Right lobe of liver (tissue), 4 donors: Measurements from ENCODE around the gene ENDOU.

Experiments
- POLR2A ChIP-seq: fragments of 450-650 bp; IDR thresholded peaks from one replicate; pipeline ENCODE4 v1.6.1; 2017; ENCODE audit warnings: antibody characterized with exemption, mild to moderate bottlenecking
- TF ChIP-seq, protein P1 (sequence below), 4 donors: fragments of 200-600 bp in 3 of 4; fragments of 450-650 bp in 1 of 4; IDR thresholded peaks; one replicate each; pipeline versions ENCODE4 v1.5.1 to v1.8.0; 2016 to 2022; ENCODE audit warnings: antibody characterized with exemption in 4 of 4, mild to moderate bottlenecking in 2 of 4
- donor health status: DM: no; HTN: no; CAD: no.
- donor health status: DM: no; HTN: no; CAD: no.
- donor health status: DM: no; HTN: yes; CAD: no.

DNA sequence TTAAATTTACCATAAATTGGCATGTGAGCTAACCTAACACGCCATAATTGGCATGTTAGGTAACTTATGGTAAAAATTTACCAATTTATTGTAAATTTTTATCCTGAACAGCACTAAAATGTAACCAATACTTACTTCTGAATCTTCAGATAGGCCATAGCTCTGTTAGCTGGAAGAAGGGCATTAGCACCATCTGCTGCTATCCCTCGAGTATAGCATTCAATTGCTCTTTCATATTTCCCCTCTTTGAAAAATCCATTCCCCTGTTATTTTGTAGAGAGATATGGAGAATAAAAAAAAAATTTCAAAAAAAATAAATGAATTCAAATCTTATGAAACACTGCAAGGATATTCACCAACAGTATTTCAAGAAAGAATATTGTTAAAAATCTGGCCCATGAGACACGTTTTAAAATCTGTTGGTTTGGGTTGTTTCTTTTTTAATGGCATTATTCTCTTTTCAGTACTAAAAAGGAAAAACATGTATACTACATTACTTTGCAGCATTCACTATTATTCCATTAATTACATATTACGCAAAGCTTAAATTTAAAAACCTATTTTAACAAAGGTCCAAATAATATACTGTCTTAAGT lies 38.5 kb downstream of the ENDOU start:
- TF ChIP-seq, protein P1, sequence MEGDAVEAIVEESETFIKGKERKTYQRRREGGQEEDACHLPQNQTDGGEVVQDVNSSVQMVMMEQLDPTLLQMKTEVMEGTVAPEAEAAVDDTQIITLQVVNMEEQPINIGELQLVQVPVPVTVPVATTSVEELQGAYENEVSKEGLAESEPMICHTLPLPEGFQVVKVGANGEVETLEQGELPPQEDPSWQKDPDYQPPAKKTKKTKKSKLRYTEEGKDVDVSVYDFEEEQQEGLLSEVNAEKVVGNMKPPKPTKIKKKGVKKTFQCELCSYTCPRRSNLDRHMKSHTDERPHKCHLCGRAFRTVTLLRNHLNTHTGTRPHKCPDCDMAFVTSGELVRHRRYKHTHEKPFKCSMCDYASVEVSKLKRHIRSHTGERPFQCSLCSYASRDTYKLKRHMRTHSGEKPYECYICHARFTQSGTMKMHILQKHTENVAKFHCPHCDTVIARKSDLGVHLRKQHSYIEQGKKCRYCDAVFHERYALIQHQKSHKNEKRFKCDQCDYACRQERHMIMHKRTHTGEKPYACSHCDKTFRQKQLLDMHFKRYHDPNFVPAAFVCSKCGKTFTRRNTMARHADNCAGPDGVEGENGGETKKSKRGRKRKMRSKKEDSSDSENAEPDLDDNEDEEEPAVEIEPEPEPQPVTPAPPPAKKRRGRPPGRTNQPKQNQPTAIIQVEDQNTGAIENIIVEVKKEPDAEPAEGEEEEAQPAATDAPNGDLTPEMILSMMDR (IDR thresholded peaks at IDR 0.05), result peak; percentile 54 to 67 (median 64)
- TF ChIP-seq POLR2A, result no peak
